KBM-7 (cell line): ENCODE data around the gene CFAP210.
"Not testable (repeated sequence)": the region's sequence is repeated elsewhere in the genome, so short reads cannot be mapped to it uniquely, and the experiment has no call there.

Experiments
- DNase-seq: peaks from one replicate; pipeline ENCODE4 v3.0.0-alpha.2; 2015
- in situ Hi-C: fragments of 300-500 bp; cut with MboI; formaldehyde crosslinking; loops from 2 replicates; pipeline ENCODE4 v1.14.3; 2020; ENCODE audit warnings: low sequenced_read_pairs, low pct_unique_long_range_greater_than_20kb, mixed read lengths

Gene CFAP210

GRCh38 chr2:169647496-169647895 is 46.7 kb downstream of the CFAP210 start:
- in situ Hi-C loops, result no loop called here
- no peak for DNase-seq

GRCh38 chr2:169644173-169644572 is 50.0 kb downstream of the CFAP210 start:
- in situ Hi-C loops, result no loop called here
- no peak for DNase-seq

- no peak for DNase-seq
- in situ Hi-C loops, result no loop called here
Observed at GRCh38 chr2:169641464-169641863, 52.7 kb downstream of the CFAP210 start.

- in situ Hi-C loops, result no loop called here
Observed at GRCh38 chr2:169640104-169640503, 54.1 kb downstream of the CFAP210 start.

GRCh38 chr2:169637620-169638019 is 56.6 kb downstream of the CFAP210 start:
- in situ Hi-C loops, result no loop called here
- no peak for DNase-seq

More at GRCh38 chr2:169640104-169640503, 54.1 kb downstream of the CFAP210 start:
- DNase-seq, result no peak

- in situ Hi-C loops, result no loop called here
- DNase-seq, result no peak
Observed at GRCh38 chr2:169636440-169637097, 57.6 kb downstream of the CFAP210 start.

GRCh38 chr2:169625781-169626180 is 68.4 kb downstream of the CFAP210 start:
- DNase-seq, result no peak
- in situ Hi-C loops, result no loop called here

- peak; percentile 39 for DNase-seq
- in situ Hi-C loops, result no loop called here
Observed at GRCh38 chr2:169623235-169623634, 71.0 kb downstream of the CFAP210 start.

- in situ Hi-C loops, result no loop called here
- DNase-seq, result no peak
Observed at GRCh38 chr2:169620509-169620908, 73.7 kb downstream of the CFAP210 start.

GRCh38 chr2:169619946-169620345 is 74.3 kb downstream of the CFAP210 start:
- DNase-seq, result no peak
- in situ Hi-C loops, result no loop called here

- DNase-seq, in situ Hi-C loops: not testable (repeated sequence)
Observed at GRCh38 chr2:169615982-169616381, 78.2 kb downstream of the CFAP210 start.

- no peak for DNase-seq
- in situ Hi-C loops, result no loop called here
Observed at GRCh38 chr2:169613876-169614275, 80.3 kb downstream of the CFAP210 start.

- DNase-seq, result no peak
- in situ Hi-C loops, result no loop called here
Observed at GRCh38 chr2:169609264-169609663, 84.9 kb downstream of the CFAP210 start.

- DNase-seq, result no peak
- in situ Hi-C loops, result no loop called here
Observed at GRCh38 chr2:169599568-169599967, 94.6 kb downstream of the CFAP210 start.

GRCh38 chr2:169598982-169599381 is 95.2 kb downstream of the CFAP210 start:
- in situ Hi-C loops, result no loop called here
- DNase-seq, result no peak

GRCh38 chr2:169596546-169596945 is 97.7 kb downstream of the CFAP210 start:
- DNase-seq, in situ Hi-C loops: not testable (repeated sequence)
